Measurements from ENCODE around the gene HUNK. TPM values are rescaled to one million over a fixed set of nuclear protein-coding genes. Genes with fewer than 3 reads are reported as not detected.

Gene HUNK
- total and polyA plus RNA-seq, 2 donors from 2014 or later, result 2.7 to 17.2 TPM

- no peak overlapping the region for H3K9ac ChIP-seq (ENCODE audit: low read length in 3 of 3)
- intact Hi-C loops (cut with DNase I), result no loop called here
- no peaks in the 10 kb centered on the region for H3K9me3 ChIP-seq (ENCODE audit: control insufficient read depth in 2 of 3, insufficient read depth in 1 of 3, low read length in 3 of 3)
- TF ChIP-seq CTCF (IDR thresholded peaks at IDR 0.05; ENCODE audit: borderline replicate concordance, extremely low read depth, insufficient read depth), result no peak
- FAIRE-seq (no peak), DNase-seq (no peak)
- peaks cover 0 to 4% (median 0%) of the 10 kb centered on the region in 3 donors for H3K4me1 ChIP-seq (ENCODE audit: control insufficient read depth in 2 of 3, insufficient read depth in 2 of 3, low read depth in 1 of 3, low read length in 3 of 3)
- H3K4me3 ChIP-seq (ENCODE audit: low read length in 3 of 3), result no peak overlapping the region
- no peaks in the 10 kb centered on the region for H3K36me3 ChIP-seq (ENCODE audit: control insufficient read depth in 2 of 3, insufficient read depth in 3 of 3, low read length in 3 of 3)
- no peaks in the 10 kb centered on the region for H3K27me3 ChIP-seq (ENCODE audit: control insufficient read depth, insufficient read depth, low read length)
- H3K27ac ChIP-seq (ENCODE audit: low read depth in 2 of 2, low read length in 2 of 2), result no peak overlapping the region
Observed at GRCh38 chr21:31948676-31949075, 75.9 kb downstream of the HUNK start.

GRCh38 chr21:31952828-31953227 is 80.0 kb downstream of the HUNK start:
- no peak for DNase-seq
- no peak overlapping the region for H3K27ac ChIP-seq (ENCODE audit: low read depth in 2 of 2, low read length in 2 of 2)
- FAIRE-seq, result no peak
- H3K4me3 ChIP-seq (ENCODE audit: low read length in 3 of 3), result no peak overlapping the region
- H3K9ac ChIP-seq (ENCODE audit: low read length in 3 of 3), result no peak overlapping the region
- H3K27me3 ChIP-seq (ENCODE audit: control insufficient read depth, insufficient read depth, low read length), result no peaks in the 10 kb centered on the region
- no peaks in the 10 kb centered on the region for H3K36me3 ChIP-seq (ENCODE audit: control insufficient read depth in 2 of 3, insufficient read depth in 3 of 3, low read length in 3 of 3)
- H3K4me1 ChIP-seq (ENCODE audit: control insufficient read depth in 2 of 3, insufficient read depth in 2 of 3, low read depth in 1 of 3, low read length in 3 of 3), result no peaks in the 10 kb centered on the region
- TF ChIP-seq CTCF (IDR thresholded peaks at IDR 0.05; ENCODE audit: borderline replicate concordance, extremely low read depth, insufficient read depth), result no peak
- intact Hi-C loops (cut with DNase I), result no loop called here
- H3K9me3 ChIP-seq (ENCODE audit: control insufficient read depth in 2 of 3, insufficient read depth in 1 of 3, low read length in 3 of 3), result no peaks in the 10 kb centered on the region

- no peak for TF ChIP-seq CTCF (IDR thresholded peaks at IDR 0.05; ENCODE audit: borderline replicate concordance, extremely low read depth, insufficient read depth)
- H3K9ac ChIP-seq (ENCODE audit: low read length in 3 of 3), result no peak overlapping the region
- FAIRE-seq, result no peak
Observed at GRCh38 chr21:31957631-31958030, 84.8 kb downstream of the HUNK start.

GRCh38 chr21:31959881-31960280 is 87.1 kb downstream of the HUNK start:
- Histone ChIP-seq H3K36me3 (ENCODE audit: control insufficient read depth in 2 of 3, insufficient read depth in 3 of 3, low read length in 3 of 3) (peaks cover 0 to 2% (median 0%) of the 10 kb centered on the region in 3 donors), H3K9ac (ENCODE audit: low read length in 3 of 3) (no peak overlapping the region), H3K27me3 (ENCODE audit: control insufficient read depth, insufficient read depth, low read length) (no peaks in the 10 kb centered on the region), H3K27ac (ENCODE audit: low read depth in 2 of 2, low read length in 2 of 2) (no peak overlapping the region), H3K4me1 (ENCODE audit: control insufficient read depth in 2 of 3, insufficient read depth in 2 of 3, low read depth in 1 of 3, low read length in 3 of 3) (no peaks in the 10 kb centered on the region), H3K4me3 (ENCODE audit: low read length in 3 of 3) (no peak overlapping the region), H3K9me3 (ENCODE audit: control insufficient read depth in 2 of 3, insufficient read depth in 1 of 3, low read length in 3 of 3) (no peaks in the 10 kb centered on the region)
- DNase-seq (no peak), FAIRE-seq (no peak)
- intact Hi-C loops (cut with DNase I), result no loop called here
- TF ChIP-seq CTCF (IDR thresholded peaks at IDR 0.05; ENCODE audit: borderline replicate concordance, extremely low read depth, insufficient read depth), result no peak

More at GRCh38 chr21:31957631-31958030, 84.8 kb downstream of the HUNK start:
- H3K36me3 ChIP-seq (ENCODE audit: control insufficient read depth in 2 of 3, insufficient read depth in 3 of 3, low read length in 3 of 3), result peaks cover 0 to 2% (median 0%) of the 10 kb centered on the region in 3 donors
- no peak overlapping the region for H3K4me3 ChIP-seq (ENCODE audit: low read length in 3 of 3)
- no peaks in the 10 kb centered on the region for H3K9me3 ChIP-seq (ENCODE audit: control insufficient read depth in 2 of 3, insufficient read depth in 1 of 3, low read length in 3 of 3)
- no peak for DNase-seq
- no peaks in the 10 kb centered on the region for H3K4me1 ChIP-seq (ENCODE audit: control insufficient read depth in 2 of 3, insufficient read depth in 2 of 3, low read depth in 1 of 3, low read length in 3 of 3)
- H3K27ac ChIP-seq (ENCODE audit: low read depth in 2 of 2, low read length in 2 of 2), result no peak overlapping the region
- intact Hi-C loops (cut with DNase I), result no loop called here
- H3K27me3 ChIP-seq (ENCODE audit: control insufficient read depth, insufficient read depth, low read length), result no peaks in the 10 kb centered on the region

All from kidney (tissue), 14 donors.